HepG2 (cell line): ENCODE results near the gene AMPD2. TPM values are rescaled to one million over a fixed set of nuclear protein-coding genes. Genes with fewer than 3 reads are reported as not detected.

ENCODE experiments used
- ATF1 ChIP-seq: IDR thresholded peaks from 2 replicates; pipeline ENCODE4 v1.6.1; 2016; ENCODE audit warnings: mild to moderate bottlenecking, control low read depth
- ESRRA ChIP-seq: sonication (generic); formaldehyde crosslinking; IDR thresholded peaks from 2 replicates; pipeline ENCODE4 v1.5.1; 2020; ENCODE audit warnings: mild to moderate bottlenecking, low read depth, missing genetic modification reagents
- FOSL1 ChIP-seq: sonication (generic); formaldehyde crosslinking; IDR thresholded peaks from 2 replicates; pipeline ENCODE4 v1.9.0; 2021; ENCODE audit warnings: missing genetic modification reagents, borderline replicate concordance
- FOXA3 ChIP-seq: IDR thresholded peaks from 2 replicates; pipeline ENCODE4 v1.6.1; 2016; ENCODE audit warnings: missing genetic modification reagents, missing compliant biosample characterization
- GATAD2A ChIP-seq: IDR thresholded peaks from 2 replicates; pipeline ENCODE4 v1.6.1; 2016
- HOXA3 ChIP-seq: sonication (generic); formaldehyde crosslinking; IDR thresholded peaks from 2 replicates; pipeline ENCODE4 v1.5.0; 2020; ENCODE audit warnings: missing genetic modification reagents
- PHF21A ChIP-seq: sonication (generic); formaldehyde crosslinking; IDR thresholded peaks from 2 replicates; pipeline ENCODE4 v1.5.0; 2020; ENCODE audit warnings: mild to moderate bottlenecking, missing genetic modification reagents
- SAFB2 ChIP-seq: sonication (generic); formaldehyde crosslinking; IDR thresholded peaks from 2 replicates; pipeline ENCODE4 v1.5.1; 2020; ENCODE audit warnings: missing genetic modification reagents, low read depth, mild to moderate bottlenecking, borderline replicate concordance
- SAP130 ChIP-seq: IDR thresholded peaks from 2 replicates; pipeline ENCODE4 v1.6.1; 2016; ENCODE audit warnings: low read depth
- SMAD3 ChIP-seq: sonication (generic); formaldehyde crosslinking; IDR thresholded peaks from 2 replicates; pipeline ENCODE4 v1.4.0; 2020; ENCODE audit warnings: missing genetic modification reagents
- SMAD9 ChIP-seq: sonication (generic); formaldehyde crosslinking; IDR thresholded peaks from 2 replicates; pipeline ENCODE4 v1.5.1; 2020; ENCODE audit warnings: mild to moderate bottlenecking, missing genetic modification reagents
- TARDBP ChIP-seq: sonication (generic); formaldehyde crosslinking; IDR thresholded peaks from 2 replicates; pipeline ENCODE4 v1.8.0; 2022; ENCODE audit warnings: mild to moderate bottlenecking, missing genetic modification reagents
- TBX2 ChIP-seq: sonication (generic); formaldehyde crosslinking; IDR thresholded peaks from 2 replicates; pipeline ENCODE4 v1.5.0; 2020; ENCODE audit warnings: missing genetic modification reagents, mild to moderate bottlenecking, borderline replicate concordance
- TGIF2 ChIP-seq: IDR thresholded peaks from 2 replicates; pipeline ENCODE4 v1.6.1; 2016; ENCODE audit warnings: control low read depth, missing compliant biosample characterization
- ZNF138 ChIP-seq: sonication (generic); formaldehyde crosslinking; IDR thresholded peaks from 2 replicates; pipeline ENCODE4 v1.5.0; 2020; ENCODE audit warnings: mild to moderate bottlenecking, low read depth, missing genetic modification reagents
- ZNF251 ChIP-seq: sonication (generic); formaldehyde crosslinking; IDR thresholded peaks from 2 replicates; pipeline ENCODE4 v1.9.0; 2021; ENCODE audit warnings: mild to moderate bottlenecking, missing genetic modification reagents
- ZNF670 ChIP-seq: sonication (generic); formaldehyde crosslinking; IDR thresholded peaks from 2 replicates; pipeline ENCODE4 v1.8.0; 2022; ENCODE audit warnings: mild to moderate bottlenecking, missing genetic modification reagents, borderline replicate concordance
- ZNF710 ChIP-seq: sonication (generic); formaldehyde crosslinking; IDR thresholded peaks from 2 replicates; pipeline ENCODE4 v1.5.0; 2020; ENCODE audit warnings: mild to moderate bottlenecking, missing genetic modification reagents, borderline replicate concordance
- ZNF839 ChIP-seq: sonication (generic); formaldehyde crosslinking; IDR thresholded peaks from 2 replicates; pipeline ENCODE4 v1.4.0; 2020; ENCODE audit warnings: missing genetic modification reagents, mild to moderate bottlenecking, borderline replicate concordance
- ZSCAN25 ChIP-seq: sonication (generic); formaldehyde crosslinking; IDR thresholded peaks from 2 replicates; pipeline ENCODE4 v1.8.0; 2022; ENCODE audit warnings: mild to moderate bottlenecking, missing genetic modification reagents
- ZZZ3 ChIP-seq: sonication (generic); formaldehyde crosslinking; IDR thresholded peaks from 2 replicates; pipeline ENCODE4 v1.4.0; 2020; ENCODE audit warnings: missing genetic modification reagents, mild to moderate bottlenecking, borderline replicate concordance
- polyA plus RNA-seq, 8 experiments: library from polyadenylated mRNA; depleted of rRNA in 3 of 8; stranded (reverse) in 7 of 8; unstranded in 1 of 8; fragments of >200 nt; fragmentation: Illumina TruSeq in 4 of 8; extraction: Trizol in 4 of 8; gene quantifications; 2 replicates each; pipeline versions ENCODE4 v1.2.1 to v1.2.3, GENCODE V29; 2011 to 2016; ENCODE audit warnings: low read depth in 4 of 8, missing spikeins in 1 of 8, mixed read lengths in 1 of 8; ENCODE audit not compliant: insufficient read depth in 1 of 8
- total RNA-seq, 5 experiments: library from RNA; depleted of rRNA; stranded (reverse); fragments of >200 nt; fragmentation: Illumina TruSeq; extraction: Trizol; gene quantifications; 2 replicates each; pipeline ENCODE4 v1.2.3, GENCODE V29; 2016; ENCODE audit warnings: low read depth in 1 of 5
- TF ChIP-seq, protein P1 (sequence below): sonication (generic); formaldehyde crosslinking; IDR thresholded peaks from 2 replicates; pipeline ENCODE4 v1.4.0; 2020; ENCODE audit warnings: missing genetic modification reagents, mild to moderate bottlenecking, borderline replicate concordance
- TF ChIP-seq, protein P2 (sequence below): sonication (generic); formaldehyde crosslinking; conservative IDR thresholded peaks from 2 replicates; pipeline ENCODE4 v1.8.0; 2022; ENCODE audit warnings: mild to moderate bottlenecking, moderate library complexity, missing genetic modification reagents

AMPD2 gene
- total and polyA plus RNA-seq, 2 of the 13 experiments (the other 11 are each of a cell fraction or from before 2014, with no cell fraction given), result 62.3 to 82.0 TPM

DNA sequence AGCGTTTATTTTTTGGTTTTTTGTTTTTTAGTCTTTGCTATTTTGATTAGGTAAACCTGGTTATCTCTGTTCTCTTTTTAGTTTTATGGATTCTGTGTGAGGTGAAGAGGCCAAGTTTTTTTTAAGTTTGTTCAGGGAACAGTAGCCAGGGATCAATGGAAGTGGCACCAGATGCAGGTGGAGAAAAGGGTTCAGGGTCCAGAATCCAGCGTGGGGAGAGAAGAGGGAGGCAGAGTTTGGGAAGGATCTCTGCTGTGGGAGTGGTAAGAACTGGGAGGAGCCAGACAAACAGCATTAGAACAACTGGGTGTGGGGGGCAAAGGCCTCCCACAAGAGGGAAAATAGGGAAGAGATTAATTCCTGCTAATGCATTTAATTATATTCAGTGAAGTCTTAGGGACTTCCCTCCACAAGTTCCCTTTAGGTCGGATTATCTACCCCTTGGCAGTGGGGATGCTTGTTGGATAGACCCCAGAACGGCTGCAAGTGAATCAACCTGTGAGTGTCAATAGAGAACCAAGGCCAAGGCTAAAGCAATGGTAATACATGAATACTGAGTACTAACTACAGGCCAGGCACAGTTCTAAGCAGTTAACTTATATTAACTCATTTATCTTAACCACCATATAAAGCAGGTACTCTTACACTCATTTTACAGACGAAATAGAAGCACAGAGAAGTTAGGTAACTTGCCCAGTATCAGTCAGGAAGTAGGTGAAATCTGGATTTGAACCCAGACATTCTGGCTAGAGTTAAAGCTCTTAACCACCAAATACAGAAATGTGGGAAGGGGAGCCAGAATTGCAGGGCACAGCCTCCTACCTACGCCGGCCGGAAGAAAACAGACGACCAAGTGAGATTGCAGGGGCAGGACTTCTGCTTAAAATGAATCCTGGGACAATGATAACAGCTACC lies 719 bp upstream of the AMPD2 start (continued):
- TF ChIP-seq PHF21A (CRISPR knock-in tag), result 0 out of 2 replicates have a peak, but pooled peaks have one; percentile 44
- no peak for TF ChIP-seq ZNF251
- peak; percentile 67 for TF ChIP-seq TARDBP (CRISPR knock-in tag)
- TF ChIP-seq HOXA3 (CRISPR knock-in tag), result peak; percentile 37; the same call in 1 of the 2 replicates
- no peak for TF ChIP-seq SAFB2
- TF ChIP-seq ESRRA (CRISPR knock-in tag), result 0 out of 2 replicates have a peak, but pooled peaks have one; percentile 0
- TF ChIP-seq, protein P1, sequence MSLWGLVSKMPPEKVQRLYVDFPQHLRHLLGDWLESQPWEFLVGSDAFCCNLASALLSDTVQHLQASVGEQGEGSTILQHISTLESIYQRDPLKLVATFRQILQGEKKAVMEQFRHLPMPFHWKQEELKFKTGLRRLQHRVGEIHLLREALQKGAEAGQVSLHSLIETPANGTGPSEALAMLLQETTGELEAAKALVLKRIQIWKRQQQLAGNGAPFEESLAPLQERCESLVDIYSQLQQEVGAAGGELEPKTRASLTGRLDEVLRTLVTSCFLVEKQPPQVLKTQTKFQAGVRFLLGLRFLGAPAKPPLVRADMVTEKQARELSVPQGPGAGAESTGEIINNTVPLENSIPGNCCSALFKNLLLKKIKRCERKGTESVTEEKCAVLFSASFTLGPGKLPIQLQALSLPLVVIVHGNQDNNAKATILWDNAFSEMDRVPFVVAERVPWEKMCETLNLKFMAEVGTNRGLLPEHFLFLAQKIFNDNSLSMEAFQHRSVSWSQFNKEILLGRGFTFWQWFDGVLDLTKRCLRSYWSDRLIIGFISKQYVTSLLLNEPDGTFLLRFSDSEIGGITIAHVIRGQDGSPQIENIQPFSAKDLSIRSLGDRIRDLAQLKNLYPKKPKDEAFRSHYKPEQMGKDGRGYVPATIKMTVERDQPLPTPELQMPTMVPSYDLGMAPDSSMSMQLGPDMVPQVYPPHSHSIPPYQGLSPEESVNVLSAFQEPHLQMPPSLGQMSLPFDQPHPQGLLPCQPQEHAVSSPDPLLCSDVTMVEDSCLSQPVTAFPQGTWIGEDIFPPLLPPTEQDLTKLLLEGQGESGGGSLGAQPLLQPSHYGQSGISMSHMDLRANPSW (CRISPR knock-in tag), result peak; percentile 11; the same call in 1 of the 2 replicates
- peak; percentile 83 for TF ChIP-seq GATAD2A (CRISPR knock-in tag)
- no peak for TF ChIP-seq FOSL1 (CRISPR knock-in tag)
- TF ChIP-seq SMAD9 (CRISPR knock-in tag), result no peak
- TF ChIP-seq SMAD3, result peak; percentile 48; the same call in 1 of the 2 replicates
- peak; percentile 62 for TF ChIP-seq TBX2 (CRISPR knock-in tag)
- TF ChIP-seq ZNF839 (CRISPR knock-in tag), result no peak
- peak; percentile 21; the same call in 1 of the 2 replicates for TF ChIP-seq FOXA3 (CRISPR knock-in tag)
- no peak for TF ChIP-seq ZSCAN25 (CRISPR knock-in tag)
- TF ChIP-seq ZNF710 (CRISPR knock-in tag), result peak; percentile 46; the same call in 1 of the 2 replicates
- TF ChIP-seq, protein P2, sequence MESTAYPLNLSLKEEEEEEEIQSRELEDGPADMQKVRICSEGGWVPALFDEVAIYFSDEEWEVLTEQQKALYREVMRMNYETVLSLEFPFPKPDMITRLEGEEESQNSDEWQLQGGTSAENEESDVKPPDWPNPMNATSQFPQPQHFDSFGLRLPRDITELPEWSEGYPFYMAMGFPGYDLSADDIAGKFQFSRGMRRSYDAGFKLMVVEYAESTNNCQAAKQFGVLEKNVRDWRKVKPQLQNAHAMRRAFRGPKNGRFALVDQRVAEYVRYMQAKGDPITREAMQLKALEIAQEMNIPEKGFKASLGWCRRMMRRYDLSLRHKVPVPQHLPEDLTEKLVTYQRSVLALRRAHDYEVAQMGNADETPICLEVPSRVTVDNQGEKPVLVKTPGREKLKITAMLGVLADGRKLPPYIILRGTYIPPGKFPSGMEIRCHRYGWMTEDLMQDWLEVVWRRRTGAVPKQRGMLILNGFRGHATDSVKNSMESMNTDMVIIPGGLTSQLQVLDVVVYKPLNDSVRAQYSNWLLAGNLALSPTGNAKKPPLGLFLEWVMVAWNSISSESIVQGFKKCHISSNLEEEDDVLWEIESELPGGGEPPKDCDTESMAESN (CRISPR knock-in tag), result no peak
- TF ChIP-seq ZZZ3 (CRISPR knock-in tag), result 0 out of 2 replicates have a peak, but pooled peaks have one; percentile 19
- TF ChIP-seq TGIF2 (CRISPR knock-in tag), result no peak
- TF ChIP-seq ZNF138 (CRISPR knock-in tag), result peak; percentile 27; the same call in 1 of the 2 replicates
- TF ChIP-seq ATF1 (CRISPR knock-in tag), result 0 out of 2 replicates have a peak, but pooled peaks have one; percentile 56
- TF ChIP-seq SAP130 (CRISPR knock-in tag), result peak; percentile 56
- no peak for TF ChIP-seq ZNF670
